Activated CD8-positive, alpha-beta memory T cell treated with anti-CD3 and anti-CD28 coated beads, Interleukin-2, amount 10 ng/mL, durations not matched to agents 7 days and 5 days (primary cell): Measurements from ENCODE around the gene B3GALNT2. TPM values are rescaled to one million over a fixed set of nuclear protein-coding genes. Genes with fewer than 3 reads are reported as not detected.
"Not testable (repeated sequence)": the region's sequence is repeated elsewhere in the genome, so short reads cannot be mapped to it uniquely, and the experiment has no call there.

Experiments
- ATAC-seq: fragments of 150-1000 bp; cut with Tn5 transposase; one replicate; pipeline ENCODE4 v1.10.0; 2021; ENCODE audit warnings: moderate library complexity
- CTCF ChIA-PET: fragments of 350-600 bp; sonication (Branson Sonifier 250); formaldehyde crosslinking; loops from one replicate; lab custom pipeline; 2021; ENCODE audit warnings: antibody characterized with exemption; lab: Charles Lee
- DNase-seq: peaks from one replicate; pipeline ENCODE4 v3.0.0-alpha.2; 2020
- H3K27ac Mint-ChIP-seq: one replicate; pipeline ENCODE4 v1.8.0; 2021; ENCODE audit warnings: mild to moderate bottlenecking, mixed read lengths
- H3K27me3 Mint-ChIP-seq: one replicate; pipeline ENCODE4 v1.8.0; 2021; ENCODE audit warnings: mixed read lengths
- H3K36me3 Mint-ChIP-seq: one replicate; pipeline ENCODE4 v1.8.0; 2021; ENCODE audit warnings: mild to moderate bottlenecking, mixed read lengths
- H3K4me1 Mint-ChIP-seq: one replicate; pipeline ENCODE4 v1.8.0; 2021; ENCODE audit warnings: mixed read lengths
- H3K4me3 Mint-ChIP-seq: one replicate; pipeline ENCODE4 v1.8.0; 2021; ENCODE audit warnings: mild to moderate bottlenecking, moderate library complexity, mixed read lengths
- H3K9me3 Mint-ChIP-seq: one replicate; pipeline ENCODE4 v1.8.0; 2022; ENCODE audit warnings: low read depth, mixed read lengths
- total RNA-seq, 2 experiments: library from RNA; stranded (reverse); gene quantifications; one replicate each; pipeline ENCODE4 v1.2.3, GENCODE V29; 2021

The B3GALNT2 gene
- total RNA-seq, 2 experiments from 2014 or later = 13.5 to 14.6 TPM

DNA sequence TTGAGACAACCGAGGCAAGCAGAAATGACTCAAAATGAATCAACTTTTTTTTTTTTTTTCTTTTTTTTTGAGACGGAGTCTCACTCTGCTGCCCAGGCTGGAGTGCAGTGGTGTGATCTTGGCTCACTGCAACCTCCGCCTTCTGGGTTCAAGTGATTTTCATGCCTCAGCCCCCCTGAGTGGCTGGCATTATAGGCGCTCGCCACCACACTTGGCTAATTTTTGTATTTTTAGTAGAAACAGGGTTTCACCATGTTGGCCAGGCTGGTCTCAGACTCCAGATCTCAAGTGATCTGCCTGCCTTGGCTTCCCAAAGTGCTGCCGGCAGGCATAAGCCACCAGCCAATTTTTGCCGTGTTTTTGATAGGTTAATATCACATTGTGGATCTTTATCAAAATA lies 46.4 kb downstream of the B3GALNT2 start:
- H3K9me3 Mint-ChIP-seq, DNase-seq, H3K27me3 Mint-ChIP-seq, H3K4me3 Mint-ChIP-seq, CTCF ChIA-PET, ATAC-seq, H3K27ac Mint-ChIP-seq, H3K36me3 Mint-ChIP-seq, H3K4me1 Mint-ChIP-seq: not testable (repeated sequence)

- no peak overlapping the region for H3K27ac Mint-ChIP-seq
- ATAC-seq = no peak
- no peaks in the 10 kb centered on the region for H3K4me1 Mint-ChIP-seq
- H3K9me3 Mint-ChIP-seq = no peaks in the 10 kb centered on the region
- no peak overlapping the region for H3K4me3 Mint-ChIP-seq
- no peaks in the 10 kb centered on the region for H3K27me3 Mint-ChIP-seq
- peaks cover 3% of the 10 kb centered on the region for H3K36me3 Mint-ChIP-seq
- CTCF ChIA-PET = no interaction called here
- DNase-seq = no peak
Observed at GRCh38 chr1:235455823-235456222, 48.4 kb downstream of the B3GALNT2 start.

DNA sequence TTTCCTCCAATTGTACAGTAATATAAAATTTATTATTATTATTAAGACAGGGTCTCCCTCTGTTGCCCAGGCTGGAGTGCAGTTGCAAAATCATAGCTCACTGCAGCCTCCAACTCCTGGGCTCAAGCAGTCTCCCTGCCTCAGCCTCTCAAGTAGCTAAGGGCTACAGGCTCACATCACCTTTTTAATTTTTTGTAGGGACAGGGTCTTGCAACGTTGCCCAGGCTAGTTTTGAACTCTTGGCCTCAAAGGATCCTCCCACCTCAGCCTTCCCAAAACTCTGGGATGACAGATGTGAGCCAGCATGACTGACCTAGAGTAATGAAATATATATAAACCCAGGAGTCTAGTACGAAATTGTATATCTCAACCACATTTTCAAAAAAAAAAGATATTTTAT lies 49.2 kb downstream of the B3GALNT2 start:
- Mint-ChIP-seq H3K27ac (no peak overlapping the region), H3K36me3 (peaks cover 6% of the 10 kb centered on the region), H3K27me3 (no peaks in the 10 kb centered on the region), H3K4me3 (no peak overlapping the region), H3K9me3 (no peaks in the 10 kb centered on the region), H3K4me1 (no peaks in the 10 kb centered on the region)
- CTCF ChIA-PET = no interaction called here
- DNase-seq (no peak), ATAC-seq (no peak)

DNA sequence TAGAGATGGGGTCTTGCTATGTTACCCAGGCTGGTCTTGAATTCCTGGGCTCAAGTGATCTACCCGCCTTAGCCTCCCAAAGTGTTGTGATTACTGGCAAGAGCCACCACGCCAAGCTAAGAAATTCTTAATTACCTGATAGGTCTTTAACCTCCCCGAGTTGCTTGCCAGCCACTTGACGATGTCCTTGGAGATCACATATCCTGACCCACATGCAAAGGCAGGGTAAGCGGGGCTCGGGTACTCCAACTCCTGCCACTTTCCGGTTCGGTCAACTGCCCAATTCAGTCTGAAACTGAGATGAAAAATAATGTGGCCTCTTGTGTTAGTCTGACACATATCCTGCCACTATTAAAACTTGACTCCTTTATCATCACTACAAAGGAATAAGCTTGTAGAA lies 50.2 kb downstream of the B3GALNT2 start:
- CTCF ChIA-PET = no interaction called here
- Mint-ChIP-seq H3K4me3 (no peak overlapping the region), H3K9me3 (no peaks in the 10 kb centered on the region), H3K27ac (no peak overlapping the region), H3K4me1 (no peaks in the 10 kb centered on the region), H3K36me3 (peaks cover 13% of the 10 kb centered on the region), H3K27me3 (no peaks in the 10 kb centered on the region)
- ATAC-seq (no peak), DNase-seq (no peak)

- peaks cover 15% of the 10 kb centered on the region for H3K36me3 Mint-ChIP-seq
- H3K9me3 Mint-ChIP-seq = no peaks in the 10 kb centered on the region
- DNase-seq = no peak
- H3K4me1 Mint-ChIP-seq = no peaks in the 10 kb centered on the region
- CTCF ChIA-PET = no interaction called here
- no peak overlapping the region for H3K27ac Mint-ChIP-seq
- no peaks in the 10 kb centered on the region for H3K27me3 Mint-ChIP-seq
- ATAC-seq = no peak
- H3K4me3 Mint-ChIP-seq = no peak overlapping the region
Observed at GRCh38 chr1:235450886-235451483, 53.3 kb downstream of the B3GALNT2 start.

DNA sequence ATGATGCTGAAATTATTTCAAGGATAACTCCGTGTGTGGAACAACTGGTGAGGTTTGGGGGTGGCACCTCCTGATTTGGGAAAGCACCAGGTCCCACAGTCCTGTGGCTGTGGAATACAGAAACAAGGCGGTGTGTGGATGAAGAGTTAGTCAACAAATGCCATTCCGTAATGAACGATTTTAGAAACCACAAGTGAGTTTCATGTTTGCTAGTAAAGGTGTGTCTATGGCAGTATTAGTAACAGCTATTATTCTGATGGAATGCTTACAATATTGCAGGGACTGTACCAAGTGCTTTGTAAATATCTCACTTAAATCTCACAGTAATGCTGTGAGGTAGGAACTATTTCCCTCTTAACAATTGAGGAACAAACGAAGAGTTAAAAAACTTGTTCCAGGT lies 53.8 kb downstream of the B3GALNT2 start:
- Mint-ChIP-seq H3K9me3 (no peaks in the 10 kb centered on the region), H3K4me1 (no peaks in the 10 kb centered on the region), H3K27ac (no peak overlapping the region), H3K36me3 (peaks cover 17% of the 10 kb centered on the region), H3K27me3 (no peaks in the 10 kb centered on the region), H3K4me3 (no peak overlapping the region)
- ATAC-seq = no peak
- no peak for DNase-seq
- CTCF ChIA-PET = no interaction called here

- Mint-ChIP-seq H3K27ac (no peak overlapping the region), H3K36me3 (peaks cover 22% of the 10 kb centered on the region), H3K4me1 (no peaks in the 10 kb centered on the region), H3K4me3 (no peak overlapping the region), H3K9me3 (no peaks in the 10 kb centered on the region), H3K27me3 (no peaks in the 10 kb centered on the region)
- CTCF ChIA-PET = no interaction called here
- ATAC-seq (no peak), DNase-seq (no peak)
Observed at GRCh38 chr1:235448616-235449015, 55.6 kb downstream of the B3GALNT2 start.

GRCh38 chr1:235442788-235443429 lies 61.3 kb downstream of the B3GALNT2 start:
- Mint-ChIP-seq H3K4me1 (peaks cover 2% of the 10 kb centered on the region), H3K4me3 (no peak overlapping the region), H3K9me3 (no peaks in the 10 kb centered on the region), H3K27ac (peak overlapping the region; percentile 19), H3K27me3 (no peaks in the 10 kb centered on the region), H3K36me3 (peaks cover 25% of the 10 kb centered on the region)
- no peak for ATAC-seq
- CTCF ChIA-PET = no interaction called here
- no peak for DNase-seq

DNA sequence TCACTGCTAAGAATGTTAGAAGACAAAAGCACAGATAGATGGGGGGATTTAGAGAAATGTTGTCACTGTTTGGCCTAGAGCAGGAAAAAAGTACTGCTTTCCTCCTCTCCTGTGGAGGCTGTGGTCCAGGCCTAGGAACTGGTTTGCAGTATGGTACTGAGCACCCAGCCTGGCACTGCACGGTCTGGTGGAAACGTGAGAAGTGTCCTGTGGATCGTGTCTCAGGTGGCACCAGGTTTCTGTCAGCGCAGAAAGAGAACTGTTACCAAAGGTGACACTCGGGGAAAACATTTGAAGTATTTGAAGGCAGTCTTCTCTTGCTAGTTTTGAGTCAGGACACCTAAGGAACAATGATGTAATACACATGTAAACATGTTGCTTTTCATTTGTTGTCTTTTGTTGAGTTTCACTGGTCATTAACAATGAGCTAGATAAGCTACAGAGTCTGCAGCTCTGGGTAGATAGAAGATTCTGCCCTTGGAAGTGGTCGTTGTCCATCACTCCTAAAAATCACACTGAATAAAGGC lies 63.0 kb downstream of the B3GALNT2 start:
- Mint-ChIP-seq H3K4me3 (no peak overlapping the region), H3K36me3 (peaks cover 26% of the 10 kb centered on the region), H3K4me1 (peaks cover 2% of the 10 kb centered on the region), H3K27me3 (no peaks in the 10 kb centered on the region), H3K27ac (no peak overlapping the region), H3K9me3 (no peaks in the 10 kb centered on the region)
- CTCF ChIA-PET = interaction anchor here (1.1 kb wide), 1 partner anchor 24 kb away, joined by 6 read pairs; no protein-coding TSS in a partner anchor
- peak; percentile 27 for DNase-seq
- ATAC-seq = no peak

DNA sequence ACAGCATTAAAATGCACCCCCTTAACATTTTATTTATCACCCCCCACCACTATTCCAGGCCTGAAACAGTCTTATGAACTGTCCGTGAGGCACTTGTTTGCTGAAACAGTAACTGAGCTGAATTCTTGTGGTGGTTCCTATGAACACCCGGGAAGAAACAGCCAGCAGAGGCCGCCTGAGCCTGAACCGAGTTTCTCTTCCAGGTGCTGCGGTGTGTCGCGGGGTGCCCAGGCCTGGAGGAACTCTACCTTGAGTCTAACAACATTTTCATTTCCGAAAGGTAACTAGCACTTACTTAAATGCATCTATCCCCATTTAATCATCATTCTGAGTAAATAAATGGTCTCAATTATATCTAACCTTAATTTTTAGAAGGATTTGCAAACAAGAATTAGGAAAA lies 70.3 kb downstream of the B3GALNT2 start:
- Mint-ChIP-seq H3K27me3 (no peaks in the 10 kb centered on the region), H3K36me3 (peaks cover 10% of the 10 kb centered on the region), H3K4me1 (no peaks in the 10 kb centered on the region), H3K4me3 (no peak overlapping the region), H3K27ac (no peak overlapping the region), H3K9me3 (no peaks in the 10 kb centered on the region)
- no peak for ATAC-seq
- no peak for DNase-seq
- CTCF ChIA-PET = interaction anchor here (0.6 kb wide), 1 partner anchor 289 kb away, joined by 3 read pairs; no protein-coding TSS in a partner anchor

DNA sequence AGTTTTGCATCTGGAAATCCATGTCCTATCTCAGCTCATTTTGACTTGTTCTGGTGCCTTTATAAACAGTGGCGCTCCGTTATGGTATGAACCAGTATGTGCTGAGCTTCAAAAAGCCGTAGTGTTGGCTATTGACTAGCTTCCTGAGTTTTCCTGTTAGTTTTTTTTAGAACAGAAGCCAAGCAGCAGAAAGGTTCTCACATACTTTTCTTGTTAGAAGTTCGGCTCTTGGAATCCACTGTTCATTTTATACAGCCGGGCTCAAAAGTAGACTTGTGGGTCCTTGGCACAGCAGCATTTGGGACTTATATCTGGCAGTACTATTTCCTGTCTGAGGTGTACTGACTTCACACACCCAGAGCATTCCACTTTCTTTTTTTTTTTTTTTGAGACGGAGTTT lies 73.3 kb downstream of the B3GALNT2 start:
- Mint-ChIP-seq H3K36me3 (peaks cover 1% of the 10 kb centered on the region), H3K4me3 (no peak overlapping the region), H3K9me3 (no peaks in the 10 kb centered on the region), H3K27ac (no peak overlapping the region), H3K4me1 (no peaks in the 10 kb centered on the region), H3K27me3 (no peaks in the 10 kb centered on the region)
- no peak for ATAC-seq
- DNase-seq = no peak
- CTCF ChIA-PET = interaction anchor here (1.4 kb wide), 1 partner anchor 14 kb away, joined by 7 read pairs; no protein-coding TSS in a partner anchor

- ATAC-seq (no peak), DNase-seq (no peak)
- H3K27me3 Mint-ChIP-seq = no peaks in the 10 kb centered on the region
- H3K9me3 Mint-ChIP-seq = no peaks in the 10 kb centered on the region
- CTCF ChIA-PET = interaction anchor here (0.9 to 1.2 kb wide), 2 partner anchors 12 to 75 kb away, joined by 3 read pairs; partner anchors contain the start of gene B3GALNT2
- H3K4me1 Mint-ChIP-seq = no peaks in the 10 kb centered on the region
- H3K4me3 Mint-ChIP-seq = no peak overlapping the region
- peaks cover 1% of the 10 kb centered on the region for H3K36me3 Mint-ChIP-seq
- H3K27ac Mint-ChIP-seq = no peak overlapping the region
Observed at GRCh38 chr1:235429143-235429542, 75.1 kb downstream of the B3GALNT2 start.

GRCh38 chr1:235427447-235427846 lies 76.8 kb downstream of the B3GALNT2 start:
- Mint-ChIP-seq H3K4me3 (no peak overlapping the region), H3K4me1 (peaks cover 15% of the 10 kb centered on the region), H3K9me3 (no peaks in the 10 kb centered on the region), H3K27ac (no peak overlapping the region), H3K27me3 (no peaks in the 10 kb centered on the region), H3K36me3 (peaks cover 1% of the 10 kb centered on the region)
- CTCF ChIA-PET = interaction anchor here (0.6 to 1.1 kb wide), 3 partner anchors 11 to 230 kb away, joined by 3 to 9 read pairs (median 3); no protein-coding TSS in a partner anchor
- ATAC-seq (no peak), DNase-seq (no peak)

GRCh38 chr1:235426680-235427079 lies 77.6 kb downstream of the B3GALNT2 start:
- no peak for ATAC-seq
- Mint-ChIP-seq H3K36me3 (peaks cover 1% of the 10 kb centered on the region), H3K27ac (no peak overlapping the region)

More at GRCh38 chr1:235426680-235427079, 77.6 kb downstream of the B3GALNT2 start:
- DNase-seq = no peak
- H3K9me3 Mint-ChIP-seq = no peaks in the 10 kb centered on the region
- H3K27me3 Mint-ChIP-seq = no peaks in the 10 kb centered on the region
- peaks cover 19% of the 10 kb centered on the region for H3K4me1 Mint-ChIP-seq
- CTCF ChIA-PET = interaction anchor here (1.0 to 1.1 kb wide), 2 partner anchors 10 to 86 kb away, joined by 3 to 9 read pairs; no protein-coding TSS in a partner anchor
- H3K4me3 Mint-ChIP-seq = no peak overlapping the region
